Measurements from ENCODE around the gene DNAH7.
"Not testable (repeated sequence)": the region's sequence is repeated elsewhere in the genome, so short reads cannot be mapped to it uniquely, and the experiment has no call there.

DNAH7 gene

GRCh38 chr2:196068271-196069209 lies at the start of gene DNAH7:
TSS of gene DNAH7 (minus strand) at chr2:196068837. CDS start at chr2:196068711, 126 bp downstream.
- peak; percentile 77 for DNase-seq (ENCODE audit: low read depth)

DNA sequence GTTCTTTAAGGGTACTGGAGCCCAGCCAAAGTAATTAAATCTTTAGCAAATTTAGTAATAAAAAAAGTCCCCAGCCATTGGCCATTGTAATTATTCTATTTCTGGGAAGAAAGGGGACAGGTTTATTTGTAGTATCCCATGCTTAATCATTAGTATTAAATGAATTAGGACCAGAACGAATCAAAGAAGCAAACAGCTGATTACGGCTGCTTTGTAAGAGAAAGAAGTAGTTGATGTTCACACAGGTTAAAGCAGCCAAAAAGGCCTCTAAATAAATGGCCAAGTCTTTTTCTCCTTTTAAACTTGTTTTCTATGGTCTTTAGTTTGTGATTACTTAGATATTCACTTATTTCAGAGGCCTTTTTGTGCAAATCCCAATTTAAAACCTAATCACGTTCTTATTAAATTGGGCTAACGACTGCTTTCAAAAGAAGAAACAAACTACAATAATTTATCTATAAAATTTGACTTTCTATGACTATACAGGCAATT lies 48.6 kb upstream of the DNAH7 start:
- no peak for DNase-seq (ENCODE audit: low read depth)

DNA sequence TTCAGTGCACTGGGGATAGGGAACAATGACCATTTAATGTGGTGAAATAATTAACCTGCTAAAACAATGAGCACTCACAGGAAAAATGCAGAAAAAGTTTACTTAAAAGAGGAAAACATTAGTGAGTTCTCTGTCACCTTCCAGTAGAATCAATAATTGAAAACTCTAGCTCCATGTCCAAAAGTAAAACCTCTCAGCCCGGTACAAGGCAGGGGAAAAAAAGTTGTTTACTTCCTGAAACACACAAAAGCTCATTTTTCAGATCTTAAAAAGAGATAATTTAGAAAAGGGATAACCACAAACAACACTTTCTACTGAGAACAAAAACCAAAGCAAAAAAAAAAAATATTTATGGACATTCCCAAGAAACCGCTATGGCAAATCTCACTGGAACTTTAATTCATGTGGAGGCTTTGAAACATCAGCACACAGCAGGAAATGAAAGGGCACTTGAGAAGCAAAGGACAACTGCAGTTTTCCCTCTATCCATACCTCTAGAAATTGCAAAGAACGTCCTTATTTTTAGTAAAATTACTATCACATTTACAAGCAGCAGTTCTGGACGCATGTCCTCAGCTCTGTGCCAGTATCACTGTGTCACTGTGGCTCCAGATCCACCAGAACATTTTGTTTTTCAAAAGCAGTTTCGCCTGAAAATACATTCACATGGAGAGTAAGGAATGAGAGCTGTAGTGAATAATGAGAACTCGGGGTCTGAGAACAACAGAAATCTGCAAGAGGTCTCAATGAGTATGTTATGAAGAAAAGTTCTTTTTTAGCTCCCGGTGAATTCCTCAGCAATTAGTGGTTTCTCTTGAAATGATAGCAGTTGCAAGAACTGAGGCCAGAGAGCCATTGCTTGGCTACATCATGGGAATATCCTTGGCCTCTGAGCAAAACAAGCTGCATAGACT lies 44.7 kb upstream of the DNAH7 start:
- peak; percentile 30 for DNase-seq (ENCODE audit: low read depth)

DNA sequence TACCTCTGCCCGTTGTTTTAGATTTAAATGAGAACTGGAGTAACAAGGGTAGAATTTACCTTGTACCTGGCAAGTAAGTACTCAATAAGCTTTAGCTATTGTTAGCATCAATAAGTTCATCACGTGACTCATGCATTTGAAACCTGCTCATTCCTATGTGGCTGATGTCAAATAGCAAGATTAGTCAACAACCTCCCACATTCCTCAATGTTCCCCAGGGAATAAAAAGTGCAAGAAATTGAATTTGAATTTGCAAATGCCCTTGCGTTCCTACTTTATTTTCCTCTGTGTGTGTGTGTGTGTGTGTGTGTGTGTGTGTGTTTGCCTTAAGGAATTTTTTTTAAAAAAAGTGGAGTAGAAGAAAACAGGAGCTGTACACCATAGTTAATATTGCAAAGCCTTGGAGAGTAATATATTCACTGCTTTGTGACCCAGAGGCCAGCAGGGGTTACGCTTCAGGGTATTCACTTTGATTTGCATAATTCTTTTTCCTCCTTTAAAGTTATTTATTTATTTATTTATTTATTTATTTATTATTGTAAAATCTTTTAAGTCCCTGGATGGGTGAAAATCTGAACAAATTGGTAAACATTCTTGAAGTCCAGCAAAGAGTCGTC lies 43.9 kb upstream of the DNAH7 start:
- DNase-seq (ENCODE audit: low read depth), result peak; percentile 73

DNA sequence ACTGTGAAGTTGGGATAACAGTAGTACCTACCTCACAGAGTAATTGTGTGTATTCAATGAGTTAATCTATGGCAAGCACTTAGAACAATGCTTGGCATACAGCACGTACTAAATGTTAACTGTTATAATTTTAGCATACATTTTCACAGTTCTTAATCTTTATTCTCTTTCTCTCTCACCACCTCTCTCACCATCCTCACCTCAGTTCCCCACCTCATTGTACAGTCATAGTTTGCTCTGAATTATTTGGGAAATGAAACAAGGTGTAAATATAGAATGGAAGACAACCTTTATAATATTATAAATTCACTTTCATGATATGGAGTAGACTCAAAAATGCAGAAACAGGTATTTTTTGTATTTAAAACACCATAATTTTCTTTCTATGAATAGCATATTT lies 40.0 kb upstream of the DNAH7 start:
- DNase-seq (ENCODE audit: low read depth), result no peak

DNA sequence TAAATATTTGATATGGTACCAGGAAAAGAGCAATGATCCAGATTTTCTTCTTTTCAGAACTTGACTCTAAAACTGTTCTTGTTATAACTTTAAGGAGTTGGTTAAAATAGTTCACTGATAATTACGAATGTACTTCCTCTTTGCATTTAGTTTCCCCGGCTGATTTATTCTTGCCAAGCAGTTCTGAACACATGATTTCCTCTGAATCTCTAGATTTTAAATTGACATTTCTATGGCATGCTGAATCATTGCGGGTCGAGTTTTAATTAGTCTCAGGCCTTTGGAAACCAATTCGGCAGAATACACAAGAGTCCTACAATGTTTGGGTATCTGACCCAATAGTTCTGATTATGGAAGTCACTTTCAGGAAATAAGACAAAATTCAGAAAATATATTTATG lies 37.3 kb upstream of the DNAH7 start:
- DNase-seq (ENCODE audit: low read depth), result no peak

- DNase-seq (ENCODE audit: low read depth), result no peak
Observed at GRCh38 chr2:196104066-196104465, 35.4 kb upstream of the DNAH7 start.

- no peak for DNase-seq (ENCODE audit: low read depth)
Observed at GRCh38 chr2:196103626-196104025, 35.0 kb upstream of the DNAH7 start.

DNA sequence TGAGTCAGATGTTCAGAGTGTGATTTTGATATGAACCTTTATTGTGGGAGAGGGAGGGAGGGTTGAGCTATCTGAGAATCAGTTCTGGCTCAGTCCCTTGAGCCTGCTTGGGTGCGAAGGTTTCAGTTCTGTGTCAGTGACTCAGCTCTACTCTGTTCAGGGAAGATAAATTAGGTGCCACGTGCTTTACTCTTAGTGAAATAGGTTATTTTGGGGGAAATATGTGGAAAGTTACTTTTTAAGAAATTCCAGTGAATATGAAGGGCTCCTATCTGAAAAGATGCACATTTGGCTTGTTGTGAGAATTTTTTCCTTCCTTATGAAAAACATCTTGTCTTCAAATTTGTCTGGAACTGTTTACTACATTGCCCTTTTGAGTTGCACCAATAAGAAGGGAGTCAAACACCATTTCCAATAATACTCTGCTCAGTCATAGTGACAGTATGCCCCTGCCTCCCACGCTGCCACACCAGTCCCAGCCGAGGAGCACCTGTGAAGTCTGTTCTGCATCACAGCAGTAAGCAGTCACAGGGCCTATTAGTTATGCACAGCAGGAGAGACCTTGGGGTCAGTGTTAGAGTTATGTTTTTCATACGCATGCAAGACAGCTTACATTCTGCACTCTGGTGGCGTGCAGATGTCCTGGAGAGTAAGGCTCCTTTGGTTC lies 32.8 kb upstream of the DNAH7 start:
- DNase-seq (ENCODE audit: low read depth), result no peak

DNA sequence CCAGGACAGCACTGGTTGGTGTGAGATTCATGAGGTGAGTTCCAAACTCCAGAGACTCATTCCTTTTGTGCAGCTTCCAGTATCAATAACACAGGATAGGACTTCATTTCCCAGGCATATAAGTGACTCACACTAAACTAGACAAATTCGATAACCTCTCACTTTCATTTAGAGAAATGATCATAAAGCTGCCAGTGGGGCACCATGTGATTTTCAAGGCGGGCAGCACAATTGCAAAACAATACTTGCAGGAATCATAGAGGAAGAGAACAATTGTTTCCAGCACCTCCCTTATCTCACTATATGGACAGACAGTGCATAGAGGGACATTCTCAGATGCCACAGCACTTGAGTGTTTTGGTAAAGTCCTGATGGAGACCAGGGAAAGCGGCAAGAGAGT lies 31.3 kb upstream of the DNAH7 start:
- no peak for DNase-seq (ENCODE audit: low read depth)

GRCh38 chr2:196097864-196098660 lies 29.4 kb upstream of the DNAH7 start:
- no peak for DNase-seq (ENCODE audit: low read depth)

GRCh38 chr2:196096982-196097745 lies 28.5 kb upstream of the DNAH7 start:
- no peak for DNase-seq (ENCODE audit: low read depth)

GRCh38 chr2:196096264-196096663 lies 27.6 kb upstream of the DNAH7 start:
- DNase-seq (ENCODE audit: low read depth), result no peak

DNA sequence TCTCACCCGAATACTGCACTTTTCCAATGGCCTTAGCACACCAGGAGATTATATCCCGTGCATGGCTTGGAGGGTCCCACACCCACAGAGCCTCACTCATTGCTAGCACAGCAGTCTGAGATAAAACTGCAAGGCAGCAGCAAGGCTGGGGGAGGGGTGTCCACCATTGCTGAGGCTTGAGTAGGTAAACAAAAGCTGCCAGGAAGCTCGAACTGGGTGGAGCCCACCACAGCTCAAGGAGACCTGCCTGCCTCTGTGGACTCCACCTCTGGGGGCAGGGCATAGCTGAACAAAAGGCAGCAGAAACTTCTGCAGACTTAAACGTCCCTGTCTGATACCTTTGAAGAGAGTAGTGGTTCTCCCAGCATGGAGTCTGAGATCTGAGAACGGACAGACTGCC lies 20.8 kb upstream of the DNAH7 start:
- not testable (repeated sequence) for DNase-seq (ENCODE audit: low read depth)

DNA sequence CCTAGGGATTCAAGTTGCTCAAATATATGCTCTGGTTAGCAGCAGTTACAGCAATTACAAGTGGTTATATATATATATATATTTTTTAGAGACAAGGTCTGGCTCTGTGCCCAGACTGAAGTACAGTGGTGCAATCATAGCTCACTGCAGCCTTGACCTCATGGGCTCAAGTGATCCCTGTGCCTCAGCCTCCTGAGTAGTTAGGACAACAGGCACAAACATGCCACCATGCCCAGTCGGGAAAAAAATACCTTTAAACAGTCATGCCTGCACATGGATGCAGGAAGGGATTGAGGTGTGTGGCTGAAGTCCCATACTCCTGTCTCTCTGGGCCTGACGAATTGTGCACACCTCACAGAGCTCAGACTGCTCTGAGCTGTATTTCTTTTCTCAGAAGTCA lies 19.6 kb upstream of the DNAH7 start:
- DNase-seq (ENCODE audit: low read depth), result peak; percentile 35

DNA sequence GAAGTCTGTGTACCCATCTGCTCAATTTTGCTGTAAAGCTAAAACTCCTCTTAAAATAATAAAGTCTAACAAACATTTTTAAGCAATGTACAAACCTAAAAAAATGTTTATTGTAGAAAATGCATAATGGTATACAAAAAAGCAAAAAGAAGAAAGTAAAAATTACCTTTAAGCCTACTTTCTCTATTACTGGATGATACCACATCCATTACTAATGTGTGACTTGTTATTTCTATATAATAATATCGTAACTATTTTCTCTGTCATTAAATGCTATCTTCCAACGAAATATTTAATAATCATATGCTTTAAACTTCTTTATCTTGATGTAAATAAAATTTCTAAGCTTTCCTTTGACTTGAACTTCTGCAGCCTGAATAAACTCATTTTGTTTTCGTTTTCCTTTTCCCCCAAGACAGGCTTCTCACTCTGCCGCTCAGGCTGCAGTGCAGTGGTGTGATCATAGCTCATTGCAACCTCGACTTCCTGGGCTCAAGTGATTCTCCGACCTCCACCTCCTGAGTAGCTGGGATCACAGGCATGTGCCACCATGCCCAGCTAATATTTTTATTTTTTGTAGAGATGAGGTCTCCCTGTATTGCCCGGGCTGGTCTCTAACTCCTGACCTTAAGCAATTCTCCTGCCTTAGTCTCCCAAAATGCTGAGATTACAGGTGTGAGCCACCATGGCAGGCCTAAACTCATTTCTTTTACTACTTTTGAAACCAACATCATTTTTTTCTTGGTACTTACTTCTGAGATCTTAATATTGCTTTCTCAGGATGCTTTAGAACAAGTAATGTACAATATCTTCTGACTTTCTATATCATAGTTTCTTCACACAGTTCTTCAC lies 18.1 kb upstream of the DNAH7 start:
- no peak for DNase-seq (ENCODE audit: low read depth)

- DNase-seq (ENCODE audit: low read depth), result no peak
Observed at GRCh38 chr2:196083601-196084000, 15.0 kb upstream of the DNAH7 start.

DNA sequence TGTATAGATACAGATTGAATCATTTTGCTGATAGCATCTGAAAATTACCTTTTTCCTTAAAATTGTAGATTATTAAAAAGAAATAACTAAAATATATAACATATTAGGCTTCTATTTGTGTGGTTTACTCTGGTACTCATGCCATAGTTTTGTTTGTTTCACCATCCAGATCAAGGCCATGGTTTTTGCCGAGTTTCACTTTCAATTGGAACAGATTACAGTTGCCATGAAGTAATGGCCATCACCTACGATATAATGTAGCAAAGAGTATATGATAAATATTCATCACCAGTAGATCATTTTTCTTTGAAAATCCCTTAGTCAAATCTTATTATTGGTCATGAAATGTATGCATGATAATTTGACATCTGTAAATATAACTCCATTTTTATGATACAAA lies 11.9 kb upstream of the DNAH7 start:
- DNase-seq (ENCODE audit: low read depth), result no peak

GRCh38 chr2:196079052-196079451 lies 10.4 kb upstream of the DNAH7 start:
- no peak for DNase-seq (ENCODE audit: low read depth)
